ENCODE data around the gene EME2. TPM values are rescaled to one million over a fixed set of nuclear protein-coding genes. Genes with fewer than 3 reads are reported as not detected.

EME2 gene
- total and polyA plus RNA-seq, 10 donors = 5.1 to 41.3 (median 27.4) TPM

GRCh38 chr16:1765826-1766225 is 6.8 kb upstream of the EME2 start:
- no peak overlapping the region for H3K4me3 ChIP-seq
- 88 to 94% (median 91%) methylated on average over 17 to 22 of the region's 22 CpGs for WGBS, 5 donors
- H3K36me3 ChIP-seq = peaks cover 0 to 92% (median 83%) of the 10 kb centered on the region in 6 donors
- H3K9me3 ChIP-seq = no peaks in the 10 kb centered on the region
- H3K27me3 ChIP-seq (replicated peaks in 1 of 7) = no peaks in the 10 kb centered on the region
- H3K4me1 ChIP-seq = peaks cover 7 to 22% (median 15%) of the 10 kb centered on the region in 6 donors
- no peak overlapping the region for H3K27ac ChIP-seq
- DNase-seq = no peak
- intact Hi-C loops (cut with DNase I; ENCODE audit: low total_unique reads) = no loop called here
- no peak for TF ChIP-seq POLR2AphosphoS5 (IDR thresholded peaks at IDR 0.05)

DNA sequence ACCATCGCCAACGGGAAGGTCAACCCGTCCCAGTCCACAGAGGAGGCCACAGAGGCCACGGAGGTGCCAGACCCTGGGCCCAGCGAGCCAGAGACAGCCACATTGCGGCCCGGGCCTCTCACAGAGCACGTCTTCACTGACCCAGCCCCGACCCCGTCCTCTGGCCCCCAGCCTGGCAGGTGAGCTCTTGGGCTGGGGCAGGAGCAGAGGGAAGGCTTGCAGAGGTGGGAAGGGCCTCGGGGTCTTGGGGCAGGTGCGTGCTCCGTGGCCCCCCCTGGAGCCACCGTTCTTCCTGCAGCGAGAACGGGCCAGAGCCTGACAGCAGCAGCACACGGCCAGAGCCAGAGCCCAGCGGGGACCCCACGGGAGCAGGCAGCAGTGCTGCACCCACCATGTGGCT is 6.4 kb upstream of the EME2 start:
- 81 to 95% (median 93%) methylated on average over 12 to 19 of the region's 19 CpGs for WGBS, 5 donors
- no peaks in the 10 kb centered on the region for H3K27me3 ChIP-seq (replicated peaks in 1 of 7)
- intact Hi-C loops (cut with DNase I; ENCODE audit: low total_unique reads) = no loop called here
- no peak overlapping the region for H3K27ac ChIP-seq
- peaks cover 7 to 25% (median 17%) of the 10 kb centered on the region in 6 donors for H3K4me1 ChIP-seq
- no peaks in the 10 kb centered on the region for H3K9me3 ChIP-seq
- TF ChIP-seq POLR2A (IDR thresholded peaks at IDR 0.05) = no peak
- TF ChIP-seq POLR2AphosphoS5 (IDR thresholded peaks at IDR 0.05) = peak in 1 of 3 donors; percentile 47
- no peak for DNase-seq
- no peak overlapping the region for H3K4me3 ChIP-seq
- H3K36me3 ChIP-seq = peaks cover 0 to 88% (median 80%) of the 10 kb centered on the region in 6 donors

DNA sequence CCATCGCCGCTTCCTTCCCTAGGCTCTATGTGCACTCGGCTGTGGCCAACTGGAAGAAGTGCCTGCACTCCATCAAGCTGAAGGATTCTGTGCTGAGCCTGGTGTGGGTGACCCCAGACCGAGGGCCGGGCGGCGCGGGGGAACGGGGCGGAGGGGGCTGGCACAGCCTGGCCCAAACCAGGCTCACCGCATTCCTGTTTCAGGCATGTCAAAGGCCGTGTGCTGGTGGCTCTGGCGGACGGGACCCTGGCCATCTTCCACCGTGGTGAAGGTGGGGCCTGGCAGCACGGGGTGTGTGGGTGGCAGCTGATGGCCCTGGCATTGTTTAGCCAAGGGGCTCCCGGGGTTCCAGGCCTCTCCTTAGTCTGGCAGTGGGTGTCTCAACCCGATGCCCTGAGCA is 5.9 kb upstream of the EME2 start:
- 85 to 98% (median 92%) methylated on average over 5 to 18 of the region's 18 CpGs for WGBS, 5 donors
- DNase-seq = no peak
- peaks cover 7 to 29% (median 17%) of the 10 kb centered on the region in 6 donors for H3K4me1 ChIP-seq
- TF ChIP-seq POLR2A (IDR thresholded peaks at IDR 0.05) (no peak), POLR2AphosphoS5 (IDR thresholded peaks at IDR 0.05) (no peak)
- TF ChIP-seq, protein P1, sequence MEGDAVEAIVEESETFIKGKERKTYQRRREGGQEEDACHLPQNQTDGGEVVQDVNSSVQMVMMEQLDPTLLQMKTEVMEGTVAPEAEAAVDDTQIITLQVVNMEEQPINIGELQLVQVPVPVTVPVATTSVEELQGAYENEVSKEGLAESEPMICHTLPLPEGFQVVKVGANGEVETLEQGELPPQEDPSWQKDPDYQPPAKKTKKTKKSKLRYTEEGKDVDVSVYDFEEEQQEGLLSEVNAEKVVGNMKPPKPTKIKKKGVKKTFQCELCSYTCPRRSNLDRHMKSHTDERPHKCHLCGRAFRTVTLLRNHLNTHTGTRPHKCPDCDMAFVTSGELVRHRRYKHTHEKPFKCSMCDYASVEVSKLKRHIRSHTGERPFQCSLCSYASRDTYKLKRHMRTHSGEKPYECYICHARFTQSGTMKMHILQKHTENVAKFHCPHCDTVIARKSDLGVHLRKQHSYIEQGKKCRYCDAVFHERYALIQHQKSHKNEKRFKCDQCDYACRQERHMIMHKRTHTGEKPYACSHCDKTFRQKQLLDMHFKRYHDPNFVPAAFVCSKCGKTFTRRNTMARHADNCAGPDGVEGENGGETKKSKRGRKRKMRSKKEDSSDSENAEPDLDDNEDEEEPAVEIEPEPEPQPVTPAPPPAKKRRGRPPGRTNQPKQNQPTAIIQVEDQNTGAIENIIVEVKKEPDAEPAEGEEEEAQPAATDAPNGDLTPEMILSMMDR (IDR thresholded peaks at IDR 0.05 in 8 of 11, conservative IDR thresholded peaks at IDR 0.05 in 3 of 11) = no peak
- H3K9me3 ChIP-seq = no peaks in the 10 kb centered on the region
- H3K36me3 ChIP-seq = peaks cover 0 to 83% (median 78%) of the 10 kb centered on the region in 6 donors
- H3K27ac ChIP-seq = no peak overlapping the region
- intact Hi-C loops (cut with DNase I; ENCODE audit: low total_unique reads) = no loop called here
- H3K27me3 ChIP-seq (replicated peaks in 1 of 7) = no peaks in the 10 kb centered on the region
- no peak overlapping the region for H3K4me3 ChIP-seq

DNA sequence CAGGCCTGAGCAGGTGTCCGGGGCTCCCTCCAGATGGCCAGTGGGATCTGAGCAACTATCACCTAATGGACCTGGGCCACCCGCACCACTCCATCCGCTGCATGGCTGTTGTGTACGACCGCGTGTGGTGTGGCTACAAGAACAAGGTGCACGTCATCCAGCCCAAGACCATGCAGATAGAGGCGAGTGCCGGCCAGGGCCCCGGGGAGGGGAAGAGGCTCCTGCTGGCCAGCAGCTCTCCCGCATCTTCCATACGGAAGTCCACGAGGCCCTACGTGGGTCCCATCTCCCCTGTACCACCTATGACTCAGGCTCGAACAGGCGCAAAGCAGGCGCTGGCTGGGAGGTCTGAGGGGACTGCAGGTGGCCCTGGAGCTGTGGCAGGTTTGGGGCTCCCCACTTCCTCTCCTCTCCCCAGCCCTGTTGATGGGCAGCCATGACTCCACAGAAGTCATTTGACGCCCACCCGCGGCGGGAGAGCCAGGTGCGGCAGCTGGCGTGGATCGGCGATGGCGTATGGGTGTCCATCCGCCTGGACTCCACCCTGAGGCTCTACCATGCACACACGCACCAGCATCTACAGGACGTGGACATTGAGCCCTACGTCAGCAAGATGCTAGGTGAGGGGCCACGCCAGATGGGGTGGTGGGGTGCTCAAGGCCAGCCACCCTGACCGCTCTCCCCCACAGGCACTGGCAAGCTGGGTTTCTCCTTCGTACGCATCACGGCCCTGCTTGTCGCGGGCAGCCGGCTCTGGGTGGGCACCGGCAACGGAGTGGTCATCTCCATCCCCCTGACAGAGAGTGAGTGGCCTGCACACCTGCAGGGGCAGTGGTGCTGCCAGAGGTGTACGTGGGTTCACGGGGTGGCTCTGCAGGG is 5.3 kb upstream of the EME2 start:
- H3K27ac ChIP-seq = no peak overlapping the region
- TF ChIP-seq, protein P1 (IDR thresholded peaks at IDR 0.05 in 8 of 11, conservative IDR thresholded peaks at IDR 0.05 in 3 of 11) = no peak
- TF ChIP-seq POLR2AphosphoS5 (IDR thresholded peaks at IDR 0.05) = peak in 2 of 3 donors; percentile 38 to 59
- no peak overlapping the region for H3K4me3 ChIP-seq
- peaks cover 7 to 35% (median 24%) of the 10 kb centered on the region in 6 donors for H3K4me1 ChIP-seq
- intact Hi-C loops (cut with DNase I; ENCODE audit: low total_unique reads) = no loop called here
- WGBS, 5 donors = 89 to 97% (median 93%) methylated on average over 17 to 42 of the region's 42 CpGs
- no peaks in the 10 kb centered on the region for H3K27me3 ChIP-seq (replicated peaks in 1 of 7)
- peaks cover 0 to 77% (median 71%) of the 10 kb centered on the region in 6 donors for H3K36me3 ChIP-seq
- H3K9me3 ChIP-seq = no peaks in the 10 kb centered on the region
- DNase-seq = no peak

DNA sequence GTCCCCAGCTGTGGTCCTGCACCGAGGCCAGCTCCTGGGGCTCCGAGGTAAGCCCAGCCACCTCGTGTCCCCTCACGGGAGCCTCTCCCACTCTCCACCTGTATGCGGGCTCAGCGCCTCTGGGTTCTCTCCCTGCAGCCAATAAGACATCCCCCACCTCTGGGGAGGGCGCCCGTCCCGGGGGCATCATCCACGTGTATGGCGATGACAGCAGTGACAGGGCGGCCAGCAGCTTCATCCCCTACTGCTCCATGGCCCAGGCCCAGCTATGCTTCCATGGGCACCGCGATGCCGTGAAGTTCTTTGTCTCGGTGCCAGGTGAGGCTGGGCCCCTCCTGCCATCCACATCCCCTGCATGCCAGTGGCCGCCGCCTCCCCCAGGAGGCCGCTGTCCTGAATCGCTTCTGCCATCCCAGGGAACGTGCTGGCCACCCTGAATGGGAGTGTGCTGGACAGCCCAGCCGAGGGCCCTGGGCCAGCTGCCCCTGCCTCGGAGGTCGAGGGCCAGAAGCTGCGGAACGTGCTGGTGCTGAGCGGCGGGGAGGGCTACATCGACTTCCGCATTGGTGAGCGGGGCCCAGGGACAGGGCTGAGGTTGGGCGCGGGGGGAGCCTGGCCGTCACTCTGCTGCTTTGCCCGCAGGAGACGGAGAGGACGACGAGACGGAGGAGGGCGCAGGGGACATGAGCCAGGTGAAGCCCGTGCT is 4.4 kb upstream of the EME2 start:
- 87 to 94% (median 88%) methylated on average over 39 to 41 of the region's 41 CpGs for WGBS, 5 donors
- peak; percentile 78 for DNase-seq
- H3K27ac ChIP-seq = no peak overlapping the region
- no peaks in the 10 kb centered on the region for H3K27me3 ChIP-seq (replicated peaks in 1 of 7)
- TF ChIP-seq POLR2AphosphoS5 (IDR thresholded peaks at IDR 0.05) = peak in 2 of 3 donors; percentile 43 to 48
- no peak for TF ChIP-seq POLR2A (IDR thresholded peaks at IDR 0.05)
- peaks cover 0 to 68% (median 63%) of the 10 kb centered on the region in 6 donors for H3K36me3 ChIP-seq
- peaks cover 7 to 39% (median 25%) of the 10 kb centered on the region in 6 donors for H3K4me1 ChIP-seq
- no peak overlapping the region for H3K4me3 ChIP-seq
- intact Hi-C loops (cut with DNase I; ENCODE audit: low total_unique reads) = no loop called here
- H3K9me3 ChIP-seq = no peaks in the 10 kb centered on the region

Measured in spleen (tissue), 11 donors.